COLO829 (cell line): ENCODE data around the gene ZNF507.
"Not testable (repeated sequence)": the region's sequence is repeated elsewhere in the genome, so short reads cannot be mapped to it uniquely, and the experiment has no call there.

Experiments used
- DNase-seq: peaks from one replicate; pipeline ENCODE4 v3.0.0; 2012; ENCODE audit warnings: low spot score

ZNF507 gene

GRCh38 chr19:32368787-32369186 is 23.4 kb downstream of the ZNF507 start:
- no peak for DNase-seq

GRCh38 chr19:32372726-32373517 is 27.5 kb downstream of the ZNF507 start:
- no peak for DNase-seq

- peak; percentile 81 for DNase-seq
Measured at GRCh38 chr19:32373585-32374295, 28.3 kb downstream of the ZNF507 start.

GRCh38 chr19:32374362-32374761 is 29.0 kb downstream of the ZNF507 start:
- not testable (repeated sequence) for DNase-seq

- DNase-seq = not testable (repeated sequence)
Measured at GRCh38 chr19:32377088-32377487, 31.7 kb downstream of the ZNF507 start.

GRCh38 chr19:32380269-32380668 is 34.9 kb downstream of the ZNF507 start:
- DNase-seq = no peak

GRCh38 chr19:32387701-32388392 is 42.4 kb downstream of the ZNF507 start:
- DNase-seq = no peak

- DNase-seq = no peak
Measured at GRCh38 chr19:32388393-32388855, 43.0 kb downstream of the ZNF507 start.

GRCh38 chr19:32392901-32393300 is 47.5 kb downstream of the ZNF507 start:
- DNase-seq = no peak

- no peak for DNase-seq
Measured at GRCh38 chr19:32396046-32396652, 50.7 kb downstream of the ZNF507 start.

GRCh38 chr19:32397671-32398101 is 52.3 kb downstream of the ZNF507 start:
- DNase-seq = no peak

GRCh38 chr19:32401992-32402391 is 56.6 kb downstream of the ZNF507 start:
- DNase-seq = no peak

GRCh38 chr19:32403291-32403995 is 58.0 kb downstream of the ZNF507 start:
- no peak for DNase-seq

- DNase-seq = no peak
Measured at GRCh38 chr19:32404213-32404932, 59.0 kb downstream of the ZNF507 start.

GRCh38 chr19:32404933-32405430 is 59.6 kb downstream of the ZNF507 start:
- DNase-seq = peak; percentile 38

GRCh38 chr19:32405431-32406160 is 60.2 kb downstream of the ZNF507 start, which contains the start of gene DPY19L3:
DPY19L3 (plus strand) TSS chr19:32405770; CDS start chr19:32408254, 2,484 bp downstream.
- DNase-seq = peak; percentile 90

GRCh38 chr19:32406161-32407003 is 61.0 kb downstream of the ZNF507 start:
- no peak for DNase-seq

GRCh38 chr19:32407004-32407992 is 61.9 kb downstream of the ZNF507 start:
- DNase-seq = peak; percentile 40
